H9 (cell line): ENCODE data around the gene UPF1. TPM values are rescaled to one million over a fixed set of nuclear protein-coding genes. Genes with fewer than 3 reads are reported as not detected.

Source experiments
- DNase-seq: peaks from one replicate; pipeline ENCODE4 v3.0.0-alpha.2; 2017
- H2AFZ ChIP-seq: one replicate; pipeline ENCODE4 v1.6.1; 2013; ENCODE audit warnings: mild to moderate bottlenecking, low read length, control low read depth, moderate library complexity
- H2AK5ac ChIP-seq: 2 replicates; pipeline ENCODE4 v1.6.1; 2013; ENCODE audit warnings: low read length, control low read depth, mixed read lengths; ENCODE audit not compliant: insufficient read length
- H2BK120ac ChIP-seq: one replicate; pipeline ENCODE4 v1.6.1; 2013; ENCODE audit warnings: low read depth, mild to moderate bottlenecking, low read length, control low read depth, inconsistent platforms; ENCODE audit not compliant: poor library complexity, severe bottlenecking
- H2BK12ac ChIP-seq: 2 replicates; pipeline ENCODE4 v1.6.1; 2013; ENCODE audit warnings: low read length, control low read depth, mixed read lengths, low read depth; ENCODE audit not compliant: insufficient read length
- H2BK15ac ChIP-seq: 2 replicates; pipeline ENCODE4 v1.6.1; 2013; ENCODE audit warnings: low read depth, low read length, control low read depth
- H2BK20ac ChIP-seq: one replicate; pipeline ENCODE4 v1.6.1; 2013; ENCODE audit warnings: low read depth, mild to moderate bottlenecking, low read length, control low read depth, inconsistent platforms; ENCODE audit not compliant: poor library complexity, severe bottlenecking
- H2BK5ac ChIP-seq: 2 replicates; pipeline ENCODE4 v1.6.1; 2013; ENCODE audit warnings: low read length, control low read depth, mixed read lengths; ENCODE audit not compliant: insufficient read length
- H3K14ac ChIP-seq: 2 replicates; pipeline ENCODE4 v1.6.1; 2013; ENCODE audit warnings: low read length, control low read depth; ENCODE audit not compliant: insufficient read depth
- H3K18ac ChIP-seq: 2 replicates; pipeline ENCODE4 v1.6.1; 2013; ENCODE audit warnings: low read depth, mild to moderate bottlenecking, mixed read lengths, low read length, control low read depth; ENCODE audit not compliant: insufficient read length
- H3K23ac ChIP-seq: 2 replicates; pipeline ENCODE4 v1.6.1; 2013; ENCODE audit warnings: low read length, control low read depth, mixed read lengths, low read depth; ENCODE audit not compliant: insufficient read length
- H3K23me2 ChIP-seq: 2 replicates; pipeline ENCODE4 v1.6.1; 2013; ENCODE audit warnings: low read depth, mild to moderate bottlenecking, mixed read lengths, low read length, control low read depth; ENCODE audit not compliant: insufficient read length, poor library complexity, severe bottlenecking
- H3K27ac ChIP-seq: 2 replicates; pipeline ENCODE4 v1.5.1; 2013; ENCODE audit warnings: low read length, control low read depth, mixed read lengths, low read depth; ENCODE audit not compliant: insufficient read length
- H3K27me3 ChIP-seq: 2 replicates; pipeline ENCODE4 v1.6.1; 2013; ENCODE audit warnings: low read length, control low read depth, inconsistent platforms; ENCODE audit not compliant: insufficient read depth
- H3K4ac ChIP-seq: 2 replicates; pipeline ENCODE4 v1.6.1; 2013; ENCODE audit warnings: low read depth, mild to moderate bottlenecking, control low read depth, inconsistent platforms, low read length, moderate library complexity
- H3K4me1 ChIP-seq: 2 replicates; pipeline ENCODE4 v1.6.1; 2013; ENCODE audit warnings: low read length, control low read depth, inconsistent platforms; ENCODE audit not compliant: insufficient read depth
- H3K4me2 ChIP-seq: 2 replicates; pipeline ENCODE4 v1.6.1; 2013; ENCODE audit warnings: low read length, control low read depth, mixed read lengths; ENCODE audit not compliant: insufficient read length, insufficient read depth
- H3K56ac ChIP-seq: 2 replicates; pipeline ENCODE4 v1.6.1; 2013; ENCODE audit warnings: low read depth, mild to moderate bottlenecking, mixed read lengths, low read length, control low read depth; ENCODE audit not compliant: insufficient read length
- H3K79me1 ChIP-seq: 2 replicates; pipeline ENCODE4 v1.6.1; 2013; ENCODE audit warnings: low read depth, mild to moderate bottlenecking, moderate library complexity, low read length, control low read depth, inconsistent platforms; ENCODE audit not compliant: insufficient read depth, poor library complexity, severe bottlenecking
- H3K79me2 ChIP-seq: 2 replicates; pipeline ENCODE4 v1.6.1; 2013; ENCODE audit warnings: low read length, control low read depth, inconsistent platforms; ENCODE audit not compliant: insufficient read depth
- H3K9ac ChIP-seq: 2 replicates; pipeline ENCODE4 v1.6.1; 2013; ENCODE audit warnings: low read length, control low read depth, mixed read lengths; ENCODE audit not compliant: insufficient read length; ENCODE audit errors: extremely low read depth
- H3K9me3 ChIP-seq: one replicate; pipeline ENCODE4 v1.6.1; 2013; ENCODE audit warnings: low read depth, low read length, inconsistent platforms; ENCODE audit not compliant: control insufficient read depth
- H3T11ph ChIP-seq: one replicate; pipeline ENCODE4 v1.6.1; 2013; ENCODE audit warnings: mild to moderate bottlenecking, low read length, control low read depth, inconsistent platforms
- H4K20me1 ChIP-seq: one replicate; pipeline ENCODE4 v1.6.1; 2013; ENCODE audit not compliant: control insufficient read depth, insufficient read length, insufficient read depth
- H4K5ac ChIP-seq: 2 replicates; pipeline ENCODE4 v1.6.1; 2013; ENCODE audit warnings: low read depth, mild to moderate bottlenecking, mixed read lengths, low read length, control low read depth; ENCODE audit not compliant: insufficient read length
- H4K8ac ChIP-seq: replicated peaks from 2 replicates; pipeline ENCODE4 v1.6.1; 2013; ENCODE audit warnings: low read length, control low read depth, mixed read lengths, low read depth; ENCODE audit not compliant: insufficient read length
- H4K91ac ChIP-seq: 2 replicates; pipeline ENCODE4 v1.6.1; 2013; ENCODE audit warnings: low read depth, mild to moderate bottlenecking, moderate library complexity, mixed read lengths, low read length, control low read depth; ENCODE audit not compliant: insufficient read length
- H3K27ac Mint-ChIP-seq, 3 experiments: 2 replicates in 2 of 3; 3 replicates in 1 of 3; pipeline ENCODE4 v1.8.0; 2020 to 2021; ENCODE audit warnings: mixed read lengths in 3 of 3, mild to moderate bottlenecking in 1 of 3, moderate library complexity in 1 of 3
- H3K27me3 Mint-ChIP-seq: 2 replicates; pipeline ENCODE4 v1.8.0; 2021; ENCODE audit warnings: low read depth, mild to moderate bottlenecking, moderate library complexity, mixed read lengths
- H3K36me3 Mint-ChIP-seq, 3 experiments: 2 replicates in 2 of 3; 3 replicates in 1 of 3; pipeline ENCODE4 v1.8.0; 2020 to 2021; ENCODE audit warnings: low read depth in 3 of 3, mixed read lengths in 3 of 3; ENCODE audit not compliant: insufficient read depth in 1 of 3
- H3K4me1 Mint-ChIP-seq, 2 experiments: 2 replicates each; pipeline ENCODE4 v1.8.0; 2020; ENCODE audit warnings: mixed read lengths in 2 of 2
- H3K4me3 Mint-ChIP-seq, 2 experiments: 2 replicates in 1 of 2; 3 replicates in 1 of 2; pipeline ENCODE4 v1.8.0; 2020 to 2021; ENCODE audit warnings: mild to moderate bottlenecking in 2 of 2, mixed read lengths in 2 of 2, moderate library complexity in 1 of 2
- H3K9me3 Mint-ChIP-seq, 2 experiments: 2 replicates in 1 of 2; 3 replicates in 1 of 2; pipeline ENCODE4 v1.8.0; 2020; ENCODE audit warnings: mild to moderate bottlenecking in 2 of 2, mixed read lengths in 2 of 2, moderate library complexity in 1 of 2
- WGBS: extraction: QIAGEN DNeasy Blood & Tissue Kit; methylation state at CpG from one replicate; pipeline ENCODE4 v1.1.7; 2013; ENCODE audit warnings: missing lambda C conversion rate, low lambda C conversion rate, mixed read lengths; ENCODE audit not compliant: insufficient read length; ENCODE audit errors: extremely low coverage; 5-methylcytosine and 5-hydroxymethylcytosine counted together
- total RNA-seq: library from RNA; stranded (reverse); gene quantifications from 2 replicates; pipeline ENCODE4 v1.2.1, GENCODE V29; 2021
- TF ChIP-seq, protein P1 (sequence below): fragments of 200-600 bp; sonication (generic); conservative IDR thresholded peaks from 3 replicates; pipeline ENCODE4 v1.8.0; 2021; ENCODE audit warnings: antibody characterized with exemption, mild to moderate bottlenecking

The UPF1 gene
- total RNA-seq, 1 experiment from 2014 or later, result 85.4 TPM

DNA sequence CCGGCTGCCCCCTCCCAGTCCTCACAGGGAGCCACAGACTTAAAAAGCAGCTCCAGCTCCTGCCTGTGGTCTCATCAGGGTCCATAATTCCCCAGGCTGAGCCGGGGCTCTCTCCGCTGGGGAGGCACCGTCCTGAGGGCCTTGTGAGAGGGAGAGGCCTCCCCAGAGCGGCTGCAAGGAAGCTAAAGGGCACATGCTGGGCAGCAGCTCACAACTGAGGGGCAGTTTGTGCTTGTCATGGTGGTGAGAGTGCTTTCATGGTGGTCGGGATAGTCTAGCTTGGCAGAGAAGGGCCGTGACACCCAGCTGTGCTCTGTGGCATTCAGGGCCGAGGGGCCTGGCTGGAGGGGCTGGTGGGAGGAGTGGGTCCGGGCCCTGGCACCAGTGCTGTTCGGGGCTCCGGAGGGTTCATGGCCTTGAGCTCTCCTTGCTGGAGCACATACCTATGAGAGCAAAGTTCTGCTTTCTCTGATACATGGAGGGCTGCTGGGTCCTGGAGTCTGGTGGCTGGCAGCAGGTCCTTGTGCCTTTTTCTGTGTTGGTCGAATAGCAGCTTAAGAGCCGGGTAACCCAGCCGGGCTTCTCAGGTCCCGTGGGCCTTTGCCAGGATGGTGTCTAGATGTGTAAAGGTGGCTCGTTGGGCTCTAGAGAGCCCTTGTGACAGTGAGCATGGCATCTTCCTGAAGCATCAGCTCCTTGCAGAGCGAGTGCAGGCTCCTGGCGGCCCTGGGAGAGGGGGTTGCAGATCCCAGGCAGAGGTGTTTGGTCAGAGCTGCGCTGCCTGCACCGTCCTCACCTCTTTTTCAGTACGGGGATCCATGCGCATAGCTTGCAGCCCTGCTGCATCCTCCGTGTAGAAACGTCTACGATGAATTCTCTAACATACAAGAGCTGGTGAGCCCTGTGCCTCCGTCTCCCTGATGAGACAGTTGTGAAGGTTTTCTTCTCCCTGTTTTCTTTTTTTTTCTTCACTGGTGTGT lies 8.8 kb downstream of the UPF1 start:
- H3K9me3 Mint-ChIP-seq, result no peaks in the 10 kb centered on the region
- Histone ChIP-seq H3K23ac (no peak overlapping the region), H4K8ac (no peak overlapping the region), H3T11ph (no peak overlapping the region), H3K79me1 (no peaks in the 10 kb centered on the region), H3K27me3 (no peaks in the 10 kb centered on the region), H3K23me2 (no peaks in the 10 kb centered on the region), H4K91ac (no peak overlapping the region), H3K9me3 (no peaks in the 10 kb centered on the region), H3K4me2 (no peak overlapping the region), H2BK20ac (no peak overlapping the region), H2BK120ac (no peak overlapping the region), H2AK5ac (no peak overlapping the region), H3K9ac (no peak overlapping the region), H2BK12ac (no peak overlapping the region), H3K79me2 (peaks cover 39% of the 10 kb centered on the region; the same call in 1 of the 2 replicates), H2BK15ac (no peak overlapping the region), H2AFZ (no peak overlapping the region), H3K18ac (no peak overlapping the region), H3K4me1 (no peaks in the 10 kb centered on the region; the same call in 1 of the 2 replicates), H3K4ac (no peak overlapping the region), H3K14ac (no peak overlapping the region), H4K20me1 (peaks cover 2% of the 10 kb centered on the region), H2BK5ac (no peak overlapping the region), H4K5ac (no peak overlapping the region), H3K27ac (no peak overlapping the region), H3K56ac (no peak overlapping the region)
- H3K27ac Mint-ChIP-seq, result peak overlapping the region in 2 of 3 experiments; percentile 62 to 86; a peak in 3 of 7 replicates
- H3K27me3 Mint-ChIP-seq, result no peaks in the 10 kb centered on the region
- no peak for DNase-seq
- TF ChIP-seq, protein P1, sequence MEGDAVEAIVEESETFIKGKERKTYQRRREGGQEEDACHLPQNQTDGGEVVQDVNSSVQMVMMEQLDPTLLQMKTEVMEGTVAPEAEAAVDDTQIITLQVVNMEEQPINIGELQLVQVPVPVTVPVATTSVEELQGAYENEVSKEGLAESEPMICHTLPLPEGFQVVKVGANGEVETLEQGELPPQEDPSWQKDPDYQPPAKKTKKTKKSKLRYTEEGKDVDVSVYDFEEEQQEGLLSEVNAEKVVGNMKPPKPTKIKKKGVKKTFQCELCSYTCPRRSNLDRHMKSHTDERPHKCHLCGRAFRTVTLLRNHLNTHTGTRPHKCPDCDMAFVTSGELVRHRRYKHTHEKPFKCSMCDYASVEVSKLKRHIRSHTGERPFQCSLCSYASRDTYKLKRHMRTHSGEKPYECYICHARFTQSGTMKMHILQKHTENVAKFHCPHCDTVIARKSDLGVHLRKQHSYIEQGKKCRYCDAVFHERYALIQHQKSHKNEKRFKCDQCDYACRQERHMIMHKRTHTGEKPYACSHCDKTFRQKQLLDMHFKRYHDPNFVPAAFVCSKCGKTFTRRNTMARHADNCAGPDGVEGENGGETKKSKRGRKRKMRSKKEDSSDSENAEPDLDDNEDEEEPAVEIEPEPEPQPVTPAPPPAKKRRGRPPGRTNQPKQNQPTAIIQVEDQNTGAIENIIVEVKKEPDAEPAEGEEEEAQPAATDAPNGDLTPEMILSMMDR, result no peak
- peaks cover 39 to 43% of the 10 kb centered on the region in 2 experiments for H3K4me1 Mint-ChIP-seq
- no peak overlapping the region; a peak in 1 of 5 replicates for H3K4me3 Mint-ChIP-seq
- no CpG with 5 or more reads among the region's 26 CpGs for WGBS
- peaks cover 12 to 30% (median 19%) of the 10 kb centered on the region in 3 experiments for H3K36me3 Mint-ChIP-seq
